ENCODE results near the gene ZNF678.

The ZNF678 gene

DNA sequence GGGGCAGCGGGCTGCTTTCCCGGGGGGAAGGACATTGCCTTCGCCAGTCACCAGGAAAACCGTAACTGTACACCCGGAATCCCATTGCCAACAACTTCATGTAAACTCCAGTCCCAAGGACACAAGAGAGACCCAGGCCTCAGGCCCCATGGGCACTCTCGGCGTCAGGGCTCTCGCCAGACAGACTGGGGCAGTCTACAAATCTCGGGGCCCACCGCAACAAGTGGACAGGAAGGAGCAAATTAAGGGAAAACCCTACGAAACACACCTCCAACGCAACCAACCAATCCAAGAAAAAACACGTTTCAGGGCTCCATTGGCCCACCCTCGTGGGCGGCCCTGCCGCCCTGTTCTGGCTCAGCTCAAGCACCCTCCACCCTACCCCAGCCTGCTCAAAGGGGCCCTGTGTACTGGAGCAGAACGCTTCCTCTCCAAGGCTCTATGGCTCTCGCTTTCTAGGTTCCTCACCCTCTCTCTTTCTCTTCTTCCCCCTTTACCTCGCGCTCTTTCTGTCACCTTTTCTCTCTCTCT, 4.6 kb upstream of the ZNF678 start:
- no peak for DNase-seq (ENCODE audit: extremely low read depth, insufficient read length)
- TF ChIP-seq, protein P1, sequence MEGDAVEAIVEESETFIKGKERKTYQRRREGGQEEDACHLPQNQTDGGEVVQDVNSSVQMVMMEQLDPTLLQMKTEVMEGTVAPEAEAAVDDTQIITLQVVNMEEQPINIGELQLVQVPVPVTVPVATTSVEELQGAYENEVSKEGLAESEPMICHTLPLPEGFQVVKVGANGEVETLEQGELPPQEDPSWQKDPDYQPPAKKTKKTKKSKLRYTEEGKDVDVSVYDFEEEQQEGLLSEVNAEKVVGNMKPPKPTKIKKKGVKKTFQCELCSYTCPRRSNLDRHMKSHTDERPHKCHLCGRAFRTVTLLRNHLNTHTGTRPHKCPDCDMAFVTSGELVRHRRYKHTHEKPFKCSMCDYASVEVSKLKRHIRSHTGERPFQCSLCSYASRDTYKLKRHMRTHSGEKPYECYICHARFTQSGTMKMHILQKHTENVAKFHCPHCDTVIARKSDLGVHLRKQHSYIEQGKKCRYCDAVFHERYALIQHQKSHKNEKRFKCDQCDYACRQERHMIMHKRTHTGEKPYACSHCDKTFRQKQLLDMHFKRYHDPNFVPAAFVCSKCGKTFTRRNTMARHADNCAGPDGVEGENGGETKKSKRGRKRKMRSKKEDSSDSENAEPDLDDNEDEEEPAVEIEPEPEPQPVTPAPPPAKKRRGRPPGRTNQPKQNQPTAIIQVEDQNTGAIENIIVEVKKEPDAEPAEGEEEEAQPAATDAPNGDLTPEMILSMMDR (IDR thresholded peaks at IDR 0.05; ENCODE audit: insufficient read depth, low read length, poor library complexity, severe bottlenecking): no peak
- Histone ChIP-seq H3K36me3 (ENCODE audit: control insufficient read depth, insufficient read depth, low read length) (no peaks in the 10 kb centered on the region), H3K4me3 (replicated peaks; ENCODE audit: low read depth, low read length) (no peak overlapping the region), H3K27me3 (replicated peaks; ENCODE audit: control insufficient read depth, insufficient read depth, low read length) (no peaks in the 10 kb centered on the region)

DNA sequence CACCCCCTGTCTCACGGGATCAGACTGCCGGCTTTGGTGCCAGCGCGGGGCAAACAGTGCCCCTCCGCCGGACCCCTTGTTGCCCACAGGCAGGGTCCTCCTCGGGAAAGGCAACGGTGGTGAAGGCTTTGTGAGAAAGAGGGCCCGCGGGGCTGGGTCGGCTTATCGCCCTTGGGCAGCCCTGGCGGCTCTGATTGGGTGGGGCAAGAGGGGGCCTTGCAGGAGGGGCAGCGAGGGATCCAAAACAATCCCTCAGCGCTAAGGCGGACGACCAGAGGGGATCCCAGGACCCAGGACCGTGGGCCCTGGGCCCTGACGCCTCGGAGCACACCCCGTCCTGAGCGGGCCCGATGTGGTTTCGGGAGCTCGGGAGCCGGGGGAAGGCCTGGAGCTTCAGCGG, 3.9 kb upstream of the ZNF678 start:
- Histone ChIP-seq H3K36me3 (ENCODE audit: control insufficient read depth, insufficient read depth, low read length) (no peaks in the 10 kb centered on the region), H3K4me3 (replicated peaks; ENCODE audit: low read depth, low read length) (no peak overlapping the region), H3K27me3 (replicated peaks; ENCODE audit: control insufficient read depth, insufficient read depth, low read length) (no peaks in the 10 kb centered on the region)
- TF ChIP-seq, protein P1 (IDR thresholded peaks at IDR 0.05; ENCODE audit: insufficient read depth, low read length, poor library complexity, severe bottlenecking): no peak
- no peak for DNase-seq (ENCODE audit: extremely low read depth, insufficient read length)

DNA sequence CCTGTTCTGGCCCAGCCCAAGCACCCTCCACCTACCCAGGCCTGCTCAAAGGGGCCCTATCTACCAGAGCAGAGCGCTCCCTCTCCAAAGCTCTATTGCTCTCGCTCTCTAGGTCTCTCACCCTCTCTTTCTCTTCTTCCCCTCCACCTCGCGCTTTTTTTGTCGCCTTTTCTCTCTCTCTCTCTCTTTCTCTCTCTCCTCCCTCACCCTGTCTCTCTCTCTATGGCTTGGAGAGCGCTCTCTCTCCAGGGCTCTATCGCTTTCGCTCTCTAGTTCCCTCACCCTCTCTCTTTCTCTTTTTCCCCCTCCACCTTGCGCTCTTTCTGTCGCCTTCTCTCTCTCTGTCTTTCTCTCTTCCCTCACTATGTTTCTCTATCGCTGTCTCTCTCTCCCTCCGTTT, 3.4 kb upstream of the ZNF678 start:
- Histone ChIP-seq H3K27me3 (replicated peaks; ENCODE audit: control insufficient read depth, insufficient read depth, low read length) (no peaks in the 10 kb centered on the region), H3K36me3 (ENCODE audit: control insufficient read depth, insufficient read depth, low read length) (no peaks in the 10 kb centered on the region), H3K4me3 (replicated peaks; ENCODE audit: low read depth, low read length) (no peak overlapping the region)
- TF ChIP-seq, protein P1 (IDR thresholded peaks at IDR 0.05; ENCODE audit: insufficient read depth, low read length, poor library complexity, severe bottlenecking): no peak
- DNase-seq (ENCODE audit: extremely low read depth, insufficient read length): no peak

DNA sequence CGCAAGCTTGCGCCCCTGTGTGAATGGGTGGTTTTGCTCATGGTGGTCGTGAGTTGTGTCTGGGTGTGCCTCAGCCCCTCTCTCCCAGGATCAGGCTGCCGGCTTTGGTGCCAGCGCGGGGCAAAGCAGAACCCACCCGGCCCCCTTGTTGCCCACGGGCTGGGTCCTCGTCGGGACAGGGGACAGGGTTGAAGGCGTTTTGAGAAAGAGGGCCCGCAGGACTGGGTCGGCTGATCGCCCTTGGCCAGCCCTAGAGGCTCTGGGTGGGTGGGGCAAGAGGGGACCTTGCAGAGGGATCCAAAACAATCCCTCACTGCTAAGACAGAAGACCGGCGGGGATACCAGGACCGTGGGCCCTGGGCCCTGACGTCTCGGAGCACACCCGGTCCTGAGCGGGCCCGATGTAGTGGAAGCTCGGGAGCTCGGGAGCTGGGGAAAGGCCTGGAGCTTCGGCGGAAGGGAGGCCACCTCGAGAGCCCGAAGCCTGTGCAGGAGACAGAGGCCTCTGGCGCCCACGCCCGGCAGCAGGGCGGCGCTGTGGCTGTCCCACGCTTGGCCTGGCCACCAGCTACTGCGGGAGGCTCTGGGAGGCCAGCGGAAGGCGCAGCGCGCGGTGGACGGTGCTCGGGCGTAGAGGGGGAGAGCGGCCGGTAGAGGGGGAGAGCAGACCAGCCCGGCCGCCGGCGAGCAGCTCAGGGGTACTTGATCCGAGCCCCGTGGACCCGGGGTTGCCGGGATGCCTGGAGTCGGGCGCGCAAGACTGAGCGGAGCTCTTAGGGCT, 2.8 kb upstream of the ZNF678 start:
- Histone ChIP-seq H3K27me3 (replicated peaks; ENCODE audit: control insufficient read depth, insufficient read depth, low read length) (no peaks in the 10 kb centered on the region), H3K36me3 (ENCODE audit: control insufficient read depth, insufficient read depth, low read length) (no peaks in the 10 kb centered on the region), H3K4me3 (replicated peaks; ENCODE audit: low read depth, low read length) (no peak overlapping the region)
- TF ChIP-seq, protein P1 (IDR thresholded peaks at IDR 0.05; ENCODE audit: insufficient read depth, low read length, poor library complexity, severe bottlenecking): no peak
- no peak for DNase-seq (ENCODE audit: extremely low read depth, insufficient read length)

DNA sequence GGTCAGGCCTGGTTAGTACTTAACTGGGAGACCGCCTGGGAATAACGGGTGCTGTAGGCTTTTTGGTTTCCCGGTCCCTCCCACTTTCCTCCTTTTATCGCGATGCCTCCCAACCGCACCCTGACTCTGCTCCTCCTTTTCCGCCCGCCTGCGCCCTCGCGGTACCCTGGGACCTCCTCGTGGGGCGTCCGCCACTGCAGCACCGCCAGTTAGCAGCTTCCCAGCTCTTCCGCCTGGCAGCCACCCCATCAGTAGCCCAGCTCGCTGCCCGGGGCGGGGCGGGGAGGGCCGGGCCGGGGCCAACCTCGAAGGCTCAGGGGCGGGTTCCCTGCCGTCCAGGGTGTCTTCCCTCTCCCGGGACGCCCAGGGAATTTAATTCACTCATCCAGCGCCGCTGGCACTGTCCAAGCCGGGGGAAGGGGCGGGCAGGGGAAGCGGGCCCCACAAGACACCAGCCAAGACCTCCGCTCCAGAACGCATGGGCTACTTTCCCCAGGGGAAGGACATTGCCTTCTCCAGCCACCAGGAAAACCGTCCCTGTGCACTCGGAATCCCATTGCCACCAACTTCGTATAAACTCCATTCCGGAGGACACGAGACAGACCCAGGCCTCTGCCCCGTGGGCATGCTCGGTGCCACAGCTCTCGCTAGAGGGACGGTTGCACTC, 2.0 kb upstream of the ZNF678 start:
- Histone ChIP-seq H3K27me3 (replicated peaks; ENCODE audit: control insufficient read depth, insufficient read depth, low read length) (no peaks in the 10 kb centered on the region), H3K4me3 (replicated peaks; ENCODE audit: low read depth, low read length) (no peak overlapping the region), H3K36me3 (ENCODE audit: control insufficient read depth, insufficient read depth, low read length) (no peaks in the 10 kb centered on the region)
- DNase-seq (ENCODE audit: extremely low read depth, insufficient read length): no peak
- TF ChIP-seq, protein P1 (IDR thresholded peaks at IDR 0.05; ENCODE audit: insufficient read depth, low read length, poor library complexity, severe bottlenecking): no peak

All from GM06990 (cell line).